ENCODE results near the gene ELFN2. TPM values are rescaled to one million over a fixed set of nuclear protein-coding genes. Genes with fewer than 3 reads are reported as not detected.

The ELFN2 gene
- total RNA-seq, 2 experiments from 2014 or later = 0.57 to 0.79 TPM

GRCh38 chr22:37467391-37467955, 40.2 kb upstream of the ELFN2 start:
- Mint-ChIP-seq H3K4me1 (ENCODE audit: low read depth) (peaks cover 7% of the 10 kb centered on the region), H3K27ac (no peak overlapping the region), H3K36me3 (ENCODE audit: low read depth) (peaks cover 15% of the 10 kb centered on the region), H3K4me3 (no peak overlapping the region), H3K27me3 (ENCODE audit: low read depth) (no peaks in the 10 kb centered on the region), H3K9me3 (no peaks in the 10 kb centered on the region)
- intact Hi-C loops (cut with micrococcal nuclease) = no loop called here
- no peak for DNase-seq
- CTCF ChIA-PET = interaction anchor here (1.4 kb wide), 1 partner anchor 10 kb away, joined by 5 read pairs; no protein-coding TSS in a partner anchor

- Mint-ChIP-seq H3K4me3 (no peak overlapping the region), H3K36me3 (ENCODE audit: low read depth) (peaks cover 7% of the 10 kb centered on the region), H3K27ac (no peak overlapping the region), H3K4me1 (ENCODE audit: low read depth) (peaks cover 7% of the 10 kb centered on the region), H3K27me3 (ENCODE audit: low read depth) (no peaks in the 10 kb centered on the region), H3K9me3 (no peaks in the 10 kb centered on the region)
- intact Hi-C loops (cut with micrococcal nuclease) = no loop called here
- CTCF ChIA-PET = interaction anchor here (0.6 kb wide), 1 partner anchor 15 kb away, joined by 3 read pairs; no protein-coding TSS in a partner anchor
- DNase-seq = no peak
These were observed 36.9 kb upstream of the ELFN2 start for GRCh38 chr22:37464181-37464580.

- Mint-ChIP-seq H3K4me3 (no peak overlapping the region), H3K4me1 (ENCODE audit: low read depth) (peaks cover 7% of the 10 kb centered on the region), H3K27ac (no peak overlapping the region), H3K27me3 (ENCODE audit: low read depth) (no peaks in the 10 kb centered on the region), H3K36me3 (ENCODE audit: low read depth) (peaks cover 5% of the 10 kb centered on the region), H3K9me3 (no peaks in the 10 kb centered on the region)
- CTCF ChIA-PET = interaction anchor here (1.1 kb wide), 1 partner anchor 103 kb away, joined by 3 read pairs; no protein-coding TSS in a partner anchor
- intact Hi-C loops (cut with micrococcal nuclease) = no loop called here
- DNase-seq = peak; percentile 38
These were observed 35.7 kb upstream of the ELFN2 start for GRCh38 chr22:37462983-37463382.

GRCh38 chr22:37462436-37462835, 35.2 kb upstream of the ELFN2 start:
- DNase-seq = no peak
- H3K4me1 Mint-ChIP-seq (ENCODE audit: low read depth) = peaks cover 7% of the 10 kb centered on the region
- H3K27ac Mint-ChIP-seq = no peak overlapping the region
- intact Hi-C loops (cut with micrococcal nuclease) = no loop called here
- no peak overlapping the region for H3K4me3 Mint-ChIP-seq
- H3K9me3 Mint-ChIP-seq = no peaks in the 10 kb centered on the region
- no peaks in the 10 kb centered on the region for H3K27me3 Mint-ChIP-seq (ENCODE audit: low read depth)
- CTCF ChIA-PET = interaction anchor here (1.1 kb wide), 1 partner anchor 104 kb away, joined by 3 read pairs; no protein-coding TSS in a partner anchor
- H3K36me3 Mint-ChIP-seq (ENCODE audit: low read depth) = peaks cover 5% of the 10 kb centered on the region

GRCh38 chr22:37461961-37462360, 34.7 kb upstream of the ELFN2 start:
- H3K36me3 Mint-ChIP-seq (ENCODE audit: low read depth) = peaks cover 5% of the 10 kb centered on the region
- CTCF ChIA-PET = interaction anchor here (1.1 kb wide), 1 partner anchor 104 kb away, joined by 3 read pairs; no protein-coding TSS in a partner anchor
- peaks cover 7% of the 10 kb centered on the region for H3K4me1 Mint-ChIP-seq (ENCODE audit: low read depth)
- DNase-seq = no peak
- no peaks in the 10 kb centered on the region for H3K9me3 Mint-ChIP-seq
- H3K27me3 Mint-ChIP-seq (ENCODE audit: low read depth) = no peaks in the 10 kb centered on the region
- no peak overlapping the region for H3K4me3 Mint-ChIP-seq
- no peak overlapping the region for H3K27ac Mint-ChIP-seq
- intact Hi-C loops (cut with micrococcal nuclease) = no loop called here

- intact Hi-C loops (cut with micrococcal nuclease) = no loop called here
- H3K36me3 Mint-ChIP-seq (ENCODE audit: low read depth) = peaks cover 5% of the 10 kb centered on the region
- H3K4me1 Mint-ChIP-seq (ENCODE audit: low read depth) = peaks cover 7% of the 10 kb centered on the region
- no peak overlapping the region for H3K27ac Mint-ChIP-seq
- CTCF ChIA-PET = no interaction called here
- no peak for DNase-seq
- H3K4me3 Mint-ChIP-seq = no peak overlapping the region
- no peaks in the 10 kb centered on the region for H3K27me3 Mint-ChIP-seq (ENCODE audit: low read depth)
- no peaks in the 10 kb centered on the region for H3K9me3 Mint-ChIP-seq
These were observed 33.4 kb upstream of the ELFN2 start for GRCh38 chr22:37460684-37461083.

- Mint-ChIP-seq H3K27me3 (ENCODE audit: low read depth) (no peaks in the 10 kb centered on the region), H3K4me1 (ENCODE audit: low read depth) (peaks cover under 1% of the 10 kb centered on the region), H3K27ac (no peak overlapping the region), H3K9me3 (no peaks in the 10 kb centered on the region), H3K4me3 (no peak overlapping the region), H3K36me3 (ENCODE audit: low read depth) (peaks cover 5% of the 10 kb centered on the region)
- DNase-seq = no peak
- CTCF ChIA-PET = interaction anchor here (0.6 to 2.1 kb wide), 6 partner anchors 28 to 470 kb away, joined by 3 to 22 read pairs (median 5); no protein-coding TSS in a partner anchor
- intact Hi-C loops (cut with micrococcal nuclease) = loop anchor here (5.0 to 10.0 kb wide), 2 partner anchors 127 to 384 kb away; no protein-coding TSS in a partner anchor
These were observed 31.9 kb upstream of the ELFN2 start for GRCh38 chr22:37459206-37459605.

- Mint-ChIP-seq H3K4me1 (ENCODE audit: low read depth) (no peaks in the 10 kb centered on the region), H3K36me3 (ENCODE audit: low read depth) (peaks cover 5% of the 10 kb centered on the region), H3K27me3 (ENCODE audit: low read depth) (no peaks in the 10 kb centered on the region), H3K9me3 (no peaks in the 10 kb centered on the region), H3K27ac (no peak overlapping the region), H3K4me3 (no peak overlapping the region)
- CTCF ChIA-PET = interaction anchor here (0.7 to 2.6 kb wide), 27 partner anchors 9 to 300 kb away, joined by 3 to 22 read pairs (median 4); no protein-coding TSS in a partner anchor
- peak; percentile 93 for DNase-seq
- intact Hi-C loops (cut with micrococcal nuclease) = loop anchor here (1.0 to 10.0 kb wide), 4 partner anchors 125 to 382 kb away; no protein-coding TSS in a partner anchor
These were observed 30.0 kb upstream of the ELFN2 start for GRCh38 chr22:37457093-37457893.

- intact Hi-C loops (cut with micrococcal nuclease) = loop anchor here (5.0 to 10.0 kb wide), 2 partner anchors 124 to 382 kb away; no protein-coding TSS in a partner anchor
These were observed 29.1 kb upstream of the ELFN2 start for GRCh38 chr22:37456346-37456745.

GRCh38 chr22:37455896-37456295, 28.6 kb upstream of the ELFN2 start:
- intact Hi-C loops (cut with micrococcal nuclease) = loop anchor here (5.0 to 10.0 kb wide), 2 partner anchors 124 to 381 kb away; no protein-coding TSS in a partner anchor
- no peak overlapping the region for H3K27ac Mint-ChIP-seq
- DNase-seq = no peak
- H3K27me3 Mint-ChIP-seq (ENCODE audit: low read depth) = no peaks in the 10 kb centered on the region
- H3K9me3 Mint-ChIP-seq = no peaks in the 10 kb centered on the region
- CTCF ChIA-PET = interaction anchor here (0.7 to 2.5 kb wide), 8 partner anchors 17 to 263 kb away, joined by 3 to 10 read pairs (median 4); no protein-coding TSS in a partner anchor
- H3K4me3 Mint-ChIP-seq = no peak overlapping the region
- H3K36me3 Mint-ChIP-seq (ENCODE audit: low read depth) = peaks cover 8% of the 10 kb centered on the region
- no peaks in the 10 kb centered on the region for H3K4me1 Mint-ChIP-seq (ENCODE audit: low read depth)

More at GRCh38 chr22:37456346-37456745, 29.1 kb upstream of the ELFN2 start:
- Mint-ChIP-seq H3K4me3 (no peak overlapping the region), H3K27ac (no peak overlapping the region), H3K27me3 (ENCODE audit: low read depth) (no peaks in the 10 kb centered on the region), H3K4me1 (ENCODE audit: low read depth) (no peaks in the 10 kb centered on the region), H3K9me3 (no peaks in the 10 kb centered on the region), H3K36me3 (ENCODE audit: low read depth) (peaks cover 6% of the 10 kb centered on the region)
- CTCF ChIA-PET = interaction anchor here (0.7 to 2.6 kb wide), 10 partner anchors 17 to 264 kb away, joined by 3 to 10 read pairs (median 4); no protein-coding TSS in a partner anchor
- DNase-seq = no peak

GRCh38 chr22:37454857-37455686, 27.8 kb upstream of the ELFN2 start:
- Mint-ChIP-seq H3K4me3 (no peak overlapping the region), H3K27ac (no peak overlapping the region), H3K27me3 (ENCODE audit: low read depth) (no peaks in the 10 kb centered on the region), H3K36me3 (ENCODE audit: low read depth) (peaks cover 8% of the 10 kb centered on the region), H3K4me1 (ENCODE audit: low read depth) (peaks cover 6% of the 10 kb centered on the region), H3K9me3 (no peaks in the 10 kb centered on the region)
- intact Hi-C loops (cut with micrococcal nuclease) = loop anchor here (5.0 to 10.0 kb wide), 2 partner anchors 123 to 380 kb away; no protein-coding TSS in a partner anchor
- CTCF ChIA-PET = interaction anchor here (0.7 to 2.5 kb wide), 6 partner anchors 18 to 255 kb away, joined by 3 to 10 read pairs (median 4); no protein-coding TSS in a partner anchor
- no peak for DNase-seq

All from activated naive CD4-positive, alpha-beta T cell treated with anti-CD3 and anti-CD28 coated beads for 36 hours (primary cell).